PFSK-1 (cell line): ENCODE results near the gene ZNF652.

Experiments
- POLR2AphosphoS5 ChIP-seq: IDR thresholded peaks from 2 replicates; pipeline ENCODE4 v1.6.1; 2012; ENCODE audit warnings: low read depth, mild to moderate bottlenecking, control low read depth, low read length, moderate library complexity
- SIN3A ChIP-seq: IDR thresholded peaks from 2 replicates; pipeline ENCODE4 v1.6.1; 2012; ENCODE audit warnings: mild to moderate bottlenecking, low read length, moderate library complexity, borderline replicate concordance; ENCODE audit not compliant: insufficient read depth
- TAF1 ChIP-seq: IDR thresholded peaks from 2 replicates; pipeline ENCODE4 v1.6.1; 2012; ENCODE audit warnings: low read length, control low read depth, borderline replicate concordance; ENCODE audit not compliant: insufficient read depth

GRCh38 chr17:49352587-49353154 is 9.4 kb downstream of the ZNF652 start:
- TF ChIP-seq POLR2AphosphoS5 (no peak), TAF1 (no peak), SIN3A (no peak)
